ENCODE measurements around the gene PLEK.

DNA sequence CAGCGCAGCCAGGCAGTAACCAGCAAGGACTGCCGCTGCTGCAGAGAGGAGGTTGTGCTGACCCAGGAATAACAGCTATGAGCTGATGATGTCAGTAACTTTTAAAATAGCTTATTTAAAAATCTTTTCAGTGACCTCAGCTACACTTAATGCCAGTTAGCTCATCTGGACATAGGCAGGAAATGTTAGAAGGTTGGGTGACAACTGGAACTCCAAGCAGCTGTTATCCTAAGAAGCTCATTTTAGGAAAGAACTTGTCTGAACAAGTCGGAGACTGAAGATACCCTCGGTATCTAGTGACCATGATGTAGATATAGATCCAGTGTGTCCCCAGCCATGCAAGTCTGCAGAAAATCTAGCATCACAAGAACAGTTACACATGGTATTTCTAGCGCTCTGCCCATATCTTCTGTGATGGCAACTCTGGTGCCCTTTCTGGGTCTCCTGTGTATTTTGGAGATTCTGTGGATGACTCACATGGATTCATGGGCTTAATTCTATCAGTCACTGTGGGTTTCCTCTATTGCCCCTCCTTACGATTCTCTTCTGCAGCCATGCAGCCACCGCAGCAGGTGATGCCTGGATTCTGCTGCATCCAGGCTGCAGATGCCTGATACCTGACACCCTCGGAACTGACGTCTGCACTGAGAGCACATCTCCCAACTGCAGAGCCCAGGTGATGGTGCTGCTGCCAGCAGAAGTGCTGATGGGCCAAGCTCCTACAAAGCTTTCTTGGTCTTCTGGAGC, 19.8 kb upstream of the PLEK start:
- TF ChIP-seq, protein P1, sequence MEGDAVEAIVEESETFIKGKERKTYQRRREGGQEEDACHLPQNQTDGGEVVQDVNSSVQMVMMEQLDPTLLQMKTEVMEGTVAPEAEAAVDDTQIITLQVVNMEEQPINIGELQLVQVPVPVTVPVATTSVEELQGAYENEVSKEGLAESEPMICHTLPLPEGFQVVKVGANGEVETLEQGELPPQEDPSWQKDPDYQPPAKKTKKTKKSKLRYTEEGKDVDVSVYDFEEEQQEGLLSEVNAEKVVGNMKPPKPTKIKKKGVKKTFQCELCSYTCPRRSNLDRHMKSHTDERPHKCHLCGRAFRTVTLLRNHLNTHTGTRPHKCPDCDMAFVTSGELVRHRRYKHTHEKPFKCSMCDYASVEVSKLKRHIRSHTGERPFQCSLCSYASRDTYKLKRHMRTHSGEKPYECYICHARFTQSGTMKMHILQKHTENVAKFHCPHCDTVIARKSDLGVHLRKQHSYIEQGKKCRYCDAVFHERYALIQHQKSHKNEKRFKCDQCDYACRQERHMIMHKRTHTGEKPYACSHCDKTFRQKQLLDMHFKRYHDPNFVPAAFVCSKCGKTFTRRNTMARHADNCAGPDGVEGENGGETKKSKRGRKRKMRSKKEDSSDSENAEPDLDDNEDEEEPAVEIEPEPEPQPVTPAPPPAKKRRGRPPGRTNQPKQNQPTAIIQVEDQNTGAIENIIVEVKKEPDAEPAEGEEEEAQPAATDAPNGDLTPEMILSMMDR (IDR thresholded peaks at IDR 0.05; ENCODE audit: insufficient read depth, low read depth, low read length): no peak
- TF ChIP-seq EZH2 (IDR thresholded peaks at IDR 0.05; ENCODE audit: insufficient read depth, low read length): no peak
